Measurements from ENCODE around the gene BRSK2.
"Not testable (repeated sequence)": the region's sequence is repeated elsewhere in the genome, so short reads cannot be mapped to it uniquely, and the experiment has no call there.

The BRSK2 gene

GRCh38 chr11:1500466-1501420, 111.0 kb downstream of the BRSK2 start:
- DNase-seq (ENCODE audit: low spot score) = no peak

GRCh38 chr11:1501421-1502167, 111.9 kb downstream of the BRSK2 start:
- DNase-seq (ENCODE audit: low spot score) = no peak

- DNase-seq (ENCODE audit: low spot score) = no peak
These were observed 112.6 kb downstream of the BRSK2 start for GRCh38 chr11:1502168-1502953.

- no peak for DNase-seq (ENCODE audit: low spot score)
These were observed 113.4 kb downstream of the BRSK2 start for GRCh38 chr11:1502954-1503707.

GRCh38 chr11:1503708-1504104, 114.0 kb downstream of the BRSK2 start:
- DNase-seq (ENCODE audit: low spot score) = no peak

GRCh38 chr11:1504138-1504537, 114.4 kb downstream of the BRSK2 start:
- DNase-seq (ENCODE audit: low spot score) = no peak

GRCh38 chr11:1504581-1505290, 115.0 kb downstream of the BRSK2 start:
- DNase-seq (ENCODE audit: low spot score) = no peak

- no peak for DNase-seq (ENCODE audit: low spot score)
These were observed 115.7 kb downstream of the BRSK2 start for GRCh38 chr11:1505480-1505879.

- DNase-seq (ENCODE audit: low spot score) = no peak
These were observed 117.2 kb downstream of the BRSK2 start for GRCh38 chr11:1506981-1507380.

GRCh38 chr11:1507381-1508140, 117.8 kb downstream of the BRSK2 start:
- DNase-seq (ENCODE audit: low spot score) = no peak

GRCh38 chr11:1508491-1508891, 118.8 kb downstream of the BRSK2 start:
- DNase-seq (ENCODE audit: low spot score) = no peak

- DNase-seq (ENCODE audit: low spot score) = no peak
These were observed 119.3 kb downstream of the BRSK2 start for GRCh38 chr11:1508986-1509385.

- DNase-seq (ENCODE audit: low spot score) = no peak
These were observed 120.0 kb downstream of the BRSK2 start for GRCh38 chr11:1509626-1510255.

- not testable (repeated sequence) for DNase-seq (ENCODE audit: low spot score)
These were observed 120.6 kb downstream of the BRSK2 start for GRCh38 chr11:1510351-1510750.

- DNase-seq (ENCODE audit: low spot score) = no peak
These were observed 121.2 kb downstream of the BRSK2 start for GRCh38 chr11:1510928-1511327.

GRCh38 chr11:1511937-1512496, 122.3 kb downstream of the BRSK2 start:
- DNase-seq (ENCODE audit: low spot score) = no peak

Data from LoVo (cell line).